Astrocyte (in vitro differentiated cells and primary cell): Measurements from ENCODE around the gene SIVA1. TPM values are rescaled to one million over a fixed set of nuclear protein-coding genes. Genes with fewer than 3 reads are reported as not detected.

Source experiments
- DNase-seq: peaks from one replicate; pipeline ENCODE4 v3.0.0-alpha.2; 2010; ENCODE audit warnings: low read depth
- FAIRE-seq: peaks from 2 replicates; lab custom pipeline; 2011; peaks lifted over from hg19 to GRCh38; lab: Jason Lieb, UNC
- H2AFZ ChIP-seq: 2 replicates; pipeline ENCODE4 v1.6.0; 2012; ENCODE audit warnings: low read depth, low read length, inconsistent platforms
- H3K27ac ChIP-seq: 2 replicates; pipeline ENCODE4 v1.5.1; 2011; ENCODE audit warnings: low read depth, low read length, inconsistent platforms
- H3K27me3 ChIP-seq: 2 replicates; pipeline ENCODE4 v1.6.0; 2011; ENCODE audit warnings: low read length, inconsistent platforms; ENCODE audit not compliant: insufficient read depth
- H3K36me3 ChIP-seq: 2 replicates; pipeline ENCODE4 v1.5.1; 2011; ENCODE audit warnings: low read length, inconsistent platforms; ENCODE audit not compliant: insufficient read depth
- H3K4me1 ChIP-seq: 2 replicates; pipeline ENCODE4 v1.5.1; 2011; ENCODE audit warnings: low read length, inconsistent platforms; ENCODE audit not compliant: insufficient read depth
- H3K4me2 ChIP-seq: 2 replicates; pipeline ENCODE4 v1.6.0; 2012; ENCODE audit warnings: low read length, inconsistent platforms
- H3K4me3 ChIP-seq: 2 replicates; pipeline ENCODE4 v1.5.1; 2011; ENCODE audit warnings: low read depth, mild to moderate bottlenecking, low read length, inconsistent platforms; ENCODE audit not compliant: insufficient read depth
- H3K79me2 ChIP-seq: 2 replicates; pipeline ENCODE4 v1.6.0; 2012; ENCODE audit warnings: mild to moderate bottlenecking, low read length, inconsistent platforms; ENCODE audit not compliant: insufficient read depth
- H3K9ac ChIP-seq: 2 replicates; pipeline ENCODE4 v1.6.0; 2012; ENCODE audit warnings: mild to moderate bottlenecking, low read length, inconsistent platforms
- H3K9me3 ChIP-seq: 2 replicates; pipeline ENCODE4 v1.5.1; 2012; ENCODE audit warnings: low read depth, mild to moderate bottlenecking, low read length, inconsistent platforms; ENCODE audit not compliant: insufficient read depth
- H4K20me1 ChIP-seq: 2 replicates; pipeline ENCODE4 v1.6.0; 2012; ENCODE audit warnings: low read length, inconsistent platforms; ENCODE audit not compliant: insufficient read depth
- H3K27ac Mint-ChIP-seq: one replicate; pipeline ENCODE4 v1.8.0; 2021; ENCODE audit warnings: mild to moderate bottlenecking, mixed read lengths; ENCODE audit not compliant: unreplicated experiment
- H3K27me3 Mint-ChIP-seq: one replicate; pipeline ENCODE4 v1.8.0; 2021; ENCODE audit warnings: low read depth, mixed read lengths; ENCODE audit not compliant: unreplicated experiment
- H3K36me3 Mint-ChIP-seq: one replicate; pipeline ENCODE4 v1.8.0; 2021; ENCODE audit warnings: low read depth, mixed read lengths; ENCODE audit not compliant: unreplicated experiment
- H3K4me1 Mint-ChIP-seq: one replicate; pipeline ENCODE4 v1.8.0; 2021; ENCODE audit warnings: low read depth, mixed read lengths; ENCODE audit not compliant: unreplicated experiment
- H3K4me3 Mint-ChIP-seq: one replicate; pipeline ENCODE4 v1.8.0; 2021; ENCODE audit warnings: mild to moderate bottlenecking, moderate library complexity, mixed read lengths; ENCODE audit not compliant: unreplicated experiment
- H3K9me3 Mint-ChIP-seq: one replicate; pipeline ENCODE4 v1.8.0; 2021; ENCODE audit warnings: mild to moderate bottlenecking, mixed read lengths; ENCODE audit not compliant: unreplicated experiment
- CTCF ChIP-seq: IDR thresholded peaks from 2 replicates; pipeline ENCODE4 v1.5.1; 2011; ENCODE audit warnings: low read depth, mild to moderate bottlenecking, inconsistent platforms, low read length, moderate library complexity; ENCODE audit not compliant: insufficient read depth
- EZH2 ChIP-seq: IDR thresholded peaks from 2 replicates; pipeline ENCODE4 v1.6.1; 2012; ENCODE audit warnings: mild to moderate bottlenecking, low read length, inconsistent platforms; ENCODE audit not compliant: insufficient read depth
- total RNA-seq: library from RNA; stranded (reverse); gene quantifications from 2 replicates; pipeline ENCODE4 v1.2.1, GENCODE V29; 2021

SIVA1 gene
- total RNA-seq, 1 donor from 2014 or later, result 51.0 TPM

- TF ChIP-seq CTCF (no peak), EZH2 (no peak)
- Histone ChIP-seq H3K4me1 (peaks cover 9% of the 10 kb centered on the region), H3K27me3 (no peaks in the 10 kb centered on the region), H3K27ac (no peak overlapping the region), H2AFZ (no peak overlapping the region), H3K9ac (no peak overlapping the region), H3K36me3 (no peaks in the 10 kb centered on the region), H3K4me2 (no peak overlapping the region), H4K20me1 (no peaks in the 10 kb centered on the region), H3K4me3 (no peak overlapping the region), H3K9me3 (no peaks in the 10 kb centered on the region), H3K79me2 (no peaks in the 10 kb centered on the region)
- H3K27ac Mint-ChIP-seq, result no peak overlapping the region
- H3K36me3 Mint-ChIP-seq, result peaks cover 3% of the 10 kb centered on the region
- peaks cover 18% of the 10 kb centered on the region for H3K4me1 Mint-ChIP-seq
- no peak for FAIRE-seq
- no peaks in the 10 kb centered on the region for H3K9me3 Mint-ChIP-seq
- no peak for DNase-seq
- H3K27me3 Mint-ChIP-seq, result no peaks in the 10 kb centered on the region
- no peak overlapping the region for H3K4me3 Mint-ChIP-seq
Measured at GRCh38 chr14:104744484-104744883, 8.5 kb upstream of the SIVA1 start.

GRCh38 chr14:104745431-104745830 is 7.5 kb upstream of the SIVA1 start:
- Histone ChIP-seq H3K27ac (no peak overlapping the region), H3K4me2 (no peak overlapping the region), H3K79me2 (no peaks in the 10 kb centered on the region), H3K9ac (no peak overlapping the region), H3K9me3 (no peaks in the 10 kb centered on the region), H3K4me3 (no peak overlapping the region), H2AFZ (no peak overlapping the region), H3K4me1 (peaks cover 9% of the 10 kb centered on the region), H3K27me3 (no peaks in the 10 kb centered on the region), H3K36me3 (no peaks in the 10 kb centered on the region), H4K20me1 (no peaks in the 10 kb centered on the region)
- Mint-ChIP-seq H3K4me3 (no peak overlapping the region), H3K36me3 (no peaks in the 10 kb centered on the region), H3K27me3 (no peaks in the 10 kb centered on the region), H3K9me3 (no peaks in the 10 kb centered on the region), H3K27ac (no peak overlapping the region), H3K4me1 (peaks cover 21% of the 10 kb centered on the region)
- no peak for TF ChIP-seq CTCF
- no peak for TF ChIP-seq EZH2
- DNase-seq (no peak), FAIRE-seq (no peak)

- TF ChIP-seq CTCF (no peak), EZH2 (no peak)
- Mint-ChIP-seq H3K27ac (no peak overlapping the region), H3K4me1 (peaks cover 21% of the 10 kb centered on the region), H3K27me3 (no peaks in the 10 kb centered on the region), H3K36me3 (no peaks in the 10 kb centered on the region), H3K9me3 (no peaks in the 10 kb centered on the region), H3K4me3 (no peak overlapping the region)
- Histone ChIP-seq H2AFZ (no peak overlapping the region), H3K36me3 (no peaks in the 10 kb centered on the region), H3K9me3 (no peaks in the 10 kb centered on the region), H3K4me2 (no peak overlapping the region), H3K27me3 (no peaks in the 10 kb centered on the region), H3K27ac (no peak overlapping the region), H3K9ac (no peak overlapping the region), H4K20me1 (no peaks in the 10 kb centered on the region), H3K4me3 (no peak overlapping the region), H3K4me1 (peaks cover 9% of the 10 kb centered on the region), H3K79me2 (no peaks in the 10 kb centered on the region)
- DNase-seq, result no peak
- no peak for FAIRE-seq
Measured at GRCh38 chr14:104746071-104746545, 6.8 kb upstream of the SIVA1 start.
